Measurements from ENCODE around the gene OR5AR1.
"Not testable (repeated sequence)": the region's sequence is repeated elsewhere in the genome, so short reads cannot be mapped to it uniquely, and the experiment has no call there.

Gene OR5AR1
- total RNA-seq: 0 reads per million in 2 donors

DNA sequence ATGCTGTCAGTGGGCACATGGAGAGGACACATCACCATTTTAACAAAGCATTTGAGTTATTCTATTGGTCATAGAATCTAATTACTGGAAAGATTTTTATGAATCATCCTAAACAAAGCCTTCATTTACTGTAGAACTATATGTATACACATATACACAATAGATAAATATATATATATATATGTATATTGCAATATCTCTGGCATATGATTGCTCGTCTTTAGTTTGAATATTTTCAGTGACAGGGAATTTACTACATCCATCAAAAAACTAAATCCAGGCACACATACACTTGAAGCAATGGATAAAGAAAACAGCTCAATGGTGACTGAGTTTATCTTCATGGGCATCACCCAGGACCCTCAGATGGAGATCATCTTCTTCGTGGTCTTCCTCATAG, at the start of gene OR5AR1:
OR5AR1 (plus strand) TSS at position 301 of the 400 bp plus-strand sequence; CDS start at position 301, 0 bp downstream.
- no peak for DNase-seq

DNA sequence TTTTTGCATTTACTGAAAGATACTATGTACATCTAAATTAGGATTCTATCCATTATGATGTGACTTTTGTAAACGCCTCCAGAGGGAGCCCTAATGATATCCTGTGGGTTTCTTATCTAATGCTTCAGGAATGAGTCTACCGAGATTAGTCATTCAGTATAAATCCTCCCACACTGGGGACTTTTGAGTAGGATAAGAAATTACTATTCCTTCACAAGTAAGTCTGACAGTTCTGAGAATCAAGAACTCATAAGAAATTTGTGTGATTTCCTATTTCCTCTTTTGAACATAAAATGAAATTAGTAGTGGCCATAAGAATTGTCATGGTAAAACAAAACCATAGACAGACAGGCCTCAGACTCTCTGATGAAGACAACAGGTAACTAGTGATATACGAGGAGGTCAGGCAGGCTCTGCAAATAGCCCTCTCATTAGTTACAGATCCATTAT, 38.8 kb upstream of the OR5AR1 start:
- DNase-seq: no peak

DNA sequence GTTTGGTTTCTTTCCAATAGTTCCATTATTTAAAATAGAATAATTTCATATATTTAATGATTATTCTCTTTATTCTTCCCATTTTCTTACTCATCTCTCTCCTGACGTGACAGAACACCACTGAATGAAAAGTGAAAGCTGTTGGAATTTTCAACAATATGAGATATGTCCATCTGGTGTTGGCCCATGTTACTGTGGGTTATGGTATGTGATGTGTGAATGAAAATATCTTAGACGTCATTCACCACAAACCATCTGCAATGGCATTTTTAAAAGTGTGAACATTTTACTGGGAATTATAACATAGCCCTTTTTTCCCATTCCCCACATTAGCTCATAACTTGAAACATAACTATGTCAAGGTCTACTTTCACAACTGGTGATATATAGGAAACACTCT, 37.5 kb upstream of the OR5AR1 start:
- no peak for DNase-seq

DNA sequence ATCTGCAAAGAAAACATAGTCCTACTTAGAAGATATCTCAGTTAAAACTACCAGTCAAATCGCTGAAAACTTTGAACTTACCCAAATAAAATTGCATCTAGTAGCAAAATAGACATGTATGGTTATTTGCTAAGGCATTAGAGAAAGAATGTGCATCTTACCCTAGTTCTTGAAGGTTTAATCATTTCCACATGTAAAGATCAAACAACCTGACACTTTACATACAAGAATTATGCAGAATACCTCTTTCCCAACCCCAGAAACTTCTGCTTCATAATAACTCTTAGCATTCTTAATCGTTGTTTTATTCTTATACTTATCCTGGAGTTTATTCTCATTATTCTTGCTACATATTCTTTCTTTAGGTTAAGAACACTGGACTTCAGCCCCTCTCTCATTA, 31.2 kb upstream of the OR5AR1 start:
- DNase-seq: no peak

DNA sequence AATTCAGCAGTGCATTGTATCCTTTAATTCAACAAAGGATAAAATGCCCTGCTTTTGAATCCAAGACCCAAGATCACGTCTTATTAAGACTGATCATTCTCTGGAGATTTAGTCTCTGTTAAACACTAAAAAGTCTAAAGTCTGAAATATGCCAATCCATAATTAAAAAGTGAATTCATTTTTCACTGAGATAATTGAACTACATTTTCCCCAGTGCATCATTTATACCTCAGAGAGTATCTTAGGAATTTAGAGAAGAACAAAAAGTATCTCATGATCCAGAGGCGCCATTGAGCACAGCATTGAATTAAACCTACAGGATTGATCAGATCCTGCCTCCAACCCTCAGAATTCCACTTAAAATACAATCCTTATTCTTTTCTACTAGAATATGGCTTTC, 26.6 kb upstream of the OR5AR1 start:
- DNase-seq: no peak

DNA sequence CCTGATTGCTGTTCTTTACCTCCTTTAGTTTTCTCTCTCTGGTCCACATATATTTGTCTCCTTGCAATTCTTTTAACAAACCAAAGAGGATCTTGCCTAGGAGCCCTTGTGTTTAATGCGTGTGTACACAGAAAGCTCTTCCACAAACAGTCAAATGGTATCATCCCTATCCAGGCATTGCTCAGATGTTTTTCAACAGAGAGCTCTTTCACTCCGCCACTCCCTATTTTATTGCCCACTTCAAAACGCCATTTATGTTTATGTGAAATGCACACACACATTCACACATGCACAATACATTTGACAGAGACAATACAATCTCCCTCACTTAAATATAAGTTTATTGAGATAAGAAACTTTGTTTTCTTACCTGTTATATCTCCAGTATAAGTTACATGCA, 26.0 kb upstream of the OR5AR1 start:
- no peak for DNase-seq

DNA sequence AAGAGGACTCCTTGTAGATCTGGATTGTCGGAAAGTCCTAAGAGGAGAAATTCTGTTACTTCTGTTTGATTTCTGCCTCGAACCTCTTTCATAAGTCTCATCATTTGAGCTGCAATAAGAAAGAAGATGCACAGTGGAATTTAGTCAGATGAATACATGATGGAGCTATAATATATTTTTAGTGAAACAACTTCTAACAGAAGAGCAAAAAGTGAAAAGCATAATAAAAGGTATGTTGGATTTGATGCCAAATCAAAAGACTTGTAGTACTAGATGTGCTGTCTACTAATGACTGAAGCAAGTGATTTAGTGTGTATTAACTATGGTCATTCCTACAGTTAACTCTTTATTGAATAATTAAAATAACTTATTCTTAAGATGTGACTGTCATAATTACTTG, 21.1 kb upstream of the OR5AR1 start, which contains the start of gene OR5AP2:
OR5AP2 (minus strand) TSS at position 101 of the 400 bp plus-strand sequence; CDS start at position 101, 0 bp downstream.
- DNase-seq: no peak

DNA sequence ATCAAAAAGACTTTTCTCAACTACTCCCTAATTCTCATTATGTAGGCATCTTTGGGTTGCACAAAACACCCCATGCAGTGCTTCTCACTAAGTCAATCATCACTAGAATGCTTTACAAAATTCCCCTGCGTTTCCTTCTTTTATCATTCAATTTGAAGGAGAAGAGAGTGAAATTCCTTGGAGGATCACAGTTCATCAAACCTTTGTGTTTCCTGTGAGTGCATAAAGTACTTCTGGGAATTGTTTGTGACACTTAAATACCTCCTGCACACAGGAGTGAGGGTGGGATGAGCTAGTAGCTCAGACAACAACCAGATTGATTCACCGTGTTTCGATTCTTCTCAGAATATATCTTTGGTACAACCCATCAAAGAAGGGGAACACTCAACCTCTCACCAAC, 3.7 kb upstream of the OR5AR1 start:
- no peak for DNase-seq

DNA sequence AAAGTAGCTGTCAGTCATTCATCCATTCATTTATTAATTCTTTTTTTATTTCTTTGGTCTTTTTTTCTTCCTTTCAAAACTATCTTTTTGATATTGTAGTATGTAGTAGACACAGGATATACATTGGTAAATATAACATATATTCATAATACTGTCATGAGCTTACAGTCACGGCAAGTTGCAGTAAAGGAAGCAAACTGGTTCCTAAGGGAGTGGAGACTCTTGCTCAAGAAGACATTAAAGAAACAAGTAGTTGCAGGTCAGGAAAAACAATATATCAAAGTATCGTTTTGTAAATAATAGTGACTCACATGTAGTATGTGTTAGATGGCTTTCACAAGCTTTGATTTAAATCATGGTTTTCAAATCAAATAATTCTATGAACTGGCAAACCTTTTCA, 7.5 kb downstream of the OR5AR1 start:
- DNase-seq: no peak

DNA sequence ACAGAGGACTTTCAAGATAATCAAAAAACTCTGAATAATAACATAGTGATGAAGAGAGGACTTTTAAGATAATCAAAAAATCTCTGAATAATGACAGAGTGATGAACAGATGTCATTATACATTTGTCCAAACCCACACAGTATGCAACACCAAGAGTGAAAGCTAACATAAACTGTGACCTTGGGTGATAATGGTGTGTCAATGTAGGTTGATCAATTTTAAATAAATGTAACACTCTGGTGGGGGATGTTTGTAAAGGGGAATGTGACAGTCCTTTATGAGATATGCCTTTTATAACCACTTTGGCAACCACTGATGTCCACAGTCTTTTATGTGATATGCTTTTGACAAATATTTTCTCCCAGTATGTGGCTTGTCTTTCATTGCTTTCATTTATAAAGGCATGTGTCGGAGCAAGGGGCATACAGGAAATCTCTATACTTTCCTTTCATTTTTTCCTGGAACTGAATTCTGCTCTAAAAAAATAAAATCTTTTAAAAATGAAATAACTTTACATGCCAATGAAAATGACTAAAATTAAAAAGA, 25.1 kb downstream of the OR5AR1 start:
- no peak for DNase-seq

DNA sequence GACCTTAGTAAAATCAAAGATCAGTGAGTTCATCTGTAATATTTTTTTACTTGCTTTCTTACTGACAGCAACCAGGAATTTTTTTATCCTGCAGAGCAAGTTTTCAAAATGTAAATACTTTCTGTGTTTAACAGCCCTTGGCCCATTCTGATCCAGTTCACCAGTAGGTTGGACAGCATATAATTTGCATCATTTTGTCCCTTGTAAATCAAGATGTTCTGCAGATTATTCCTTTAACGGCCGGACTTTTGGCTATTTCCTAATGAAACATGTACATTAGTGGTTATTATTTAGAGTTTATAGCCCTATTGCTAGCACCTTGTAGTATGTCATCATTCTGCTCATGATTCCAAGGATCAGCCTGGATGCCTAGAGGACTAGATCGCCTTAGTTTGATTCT, 27.7 kb downstream of the OR5AR1 start:
- DNase-seq: not testable (repeated sequence)

DNA sequence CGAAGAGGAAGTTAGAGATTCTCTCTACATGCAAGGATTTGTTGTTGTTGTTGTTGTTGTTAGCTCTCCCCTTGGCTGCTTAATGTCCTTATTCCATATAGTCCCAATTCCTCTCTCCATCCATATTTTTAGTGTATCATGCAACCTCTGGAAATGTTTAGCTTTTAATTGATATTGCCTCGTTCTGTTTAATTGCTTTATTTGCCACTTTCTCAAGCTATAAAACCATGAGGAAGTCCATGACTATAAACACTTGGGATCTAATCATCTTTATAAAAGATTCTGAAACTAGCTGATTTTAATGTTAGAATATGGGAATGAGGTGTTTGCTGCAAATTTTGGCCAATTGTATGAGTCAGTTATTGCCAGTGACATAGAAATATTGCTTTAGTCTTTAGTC, 29.9 kb downstream of the OR5AR1 start:
- DNase-seq: no peak

DNA sequence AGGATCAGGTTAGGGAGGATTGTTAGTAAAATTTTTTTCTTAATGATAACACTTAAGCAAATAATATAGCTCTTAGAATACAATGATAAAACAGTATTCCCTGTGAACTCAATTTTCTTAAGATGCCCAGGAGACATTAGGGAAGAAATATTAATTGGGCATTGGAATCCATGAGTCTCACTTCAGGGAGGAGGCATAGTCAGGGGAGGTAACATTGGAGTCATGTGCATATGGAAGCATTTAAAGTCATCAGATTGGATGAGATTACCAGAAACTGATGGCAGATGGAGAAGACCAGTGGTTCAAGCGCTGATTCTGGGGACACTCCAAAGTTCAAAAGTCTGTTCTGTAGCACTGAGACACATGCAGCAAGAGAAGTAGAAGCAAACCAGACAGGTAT, 35.3 kb downstream of the OR5AR1 start, which contains the start of gene OR9G1:
OR9G1 (plus strand) TSS at position 301 of the 400 bp plus-strand sequence. CDS start 1,293 bp downstream, outside the sequence.
- no peak for DNase-seq

DNA sequence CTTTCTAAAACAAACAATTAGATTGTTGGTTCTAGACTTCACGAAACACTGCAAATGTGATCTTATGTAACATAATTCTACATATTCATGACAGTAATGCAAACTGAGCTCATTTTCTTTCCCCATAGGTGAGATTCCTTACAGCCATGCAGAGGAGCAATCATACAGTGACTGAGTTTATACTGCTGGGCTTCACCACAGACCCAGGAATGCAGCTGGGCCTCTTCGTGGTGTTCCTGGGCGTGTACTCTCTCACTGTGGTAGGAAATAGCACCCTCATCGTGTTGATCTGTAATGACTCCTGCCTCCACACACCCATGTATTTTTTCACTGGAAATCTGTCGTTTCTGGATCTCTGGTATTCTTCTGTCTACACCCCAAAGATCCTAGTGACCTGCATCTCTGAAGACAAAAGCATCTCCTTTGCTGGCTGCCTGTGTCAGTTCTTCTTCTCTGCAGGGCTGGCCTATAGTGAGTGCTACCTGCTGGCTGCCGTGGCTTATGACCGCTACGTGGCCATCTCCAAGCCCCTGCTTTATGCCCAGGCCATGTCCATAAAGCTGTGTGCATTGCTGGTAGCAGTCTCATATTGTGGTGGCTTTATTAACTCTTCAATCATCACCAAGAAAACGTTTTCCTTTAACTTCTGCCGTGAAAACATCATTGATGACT, 36.9 kb downstream of the OR5AR1 start:
- DNase-seq: no peak

DNA sequence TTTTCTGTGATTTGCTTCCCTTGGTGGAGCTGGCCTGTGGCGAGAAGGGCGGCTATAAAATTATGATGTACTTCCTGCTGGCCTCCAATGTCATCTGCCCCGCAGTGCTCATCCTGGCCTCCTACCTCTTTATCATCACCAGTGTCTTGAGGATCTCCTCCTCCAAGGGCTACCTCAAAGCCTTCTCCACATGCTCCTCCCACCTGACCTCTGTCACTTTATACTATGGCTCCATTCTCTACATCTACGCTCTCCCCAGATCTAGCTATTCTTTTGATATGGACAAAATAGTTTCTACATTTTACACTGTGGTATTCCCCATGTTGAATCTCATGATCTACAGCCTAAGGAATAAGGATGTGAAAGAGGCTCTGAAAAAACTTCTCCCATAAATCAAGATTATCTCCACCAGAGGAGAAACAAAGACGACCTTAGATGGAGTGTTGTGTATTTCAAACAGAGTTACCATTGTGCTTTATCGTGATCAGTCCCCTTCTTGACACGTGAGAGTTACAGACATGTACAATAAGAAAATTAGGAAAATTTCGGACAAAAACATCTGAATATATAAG, 37.5 kb downstream of the OR5AR1 start:
- no peak for DNase-seq

DNA sequence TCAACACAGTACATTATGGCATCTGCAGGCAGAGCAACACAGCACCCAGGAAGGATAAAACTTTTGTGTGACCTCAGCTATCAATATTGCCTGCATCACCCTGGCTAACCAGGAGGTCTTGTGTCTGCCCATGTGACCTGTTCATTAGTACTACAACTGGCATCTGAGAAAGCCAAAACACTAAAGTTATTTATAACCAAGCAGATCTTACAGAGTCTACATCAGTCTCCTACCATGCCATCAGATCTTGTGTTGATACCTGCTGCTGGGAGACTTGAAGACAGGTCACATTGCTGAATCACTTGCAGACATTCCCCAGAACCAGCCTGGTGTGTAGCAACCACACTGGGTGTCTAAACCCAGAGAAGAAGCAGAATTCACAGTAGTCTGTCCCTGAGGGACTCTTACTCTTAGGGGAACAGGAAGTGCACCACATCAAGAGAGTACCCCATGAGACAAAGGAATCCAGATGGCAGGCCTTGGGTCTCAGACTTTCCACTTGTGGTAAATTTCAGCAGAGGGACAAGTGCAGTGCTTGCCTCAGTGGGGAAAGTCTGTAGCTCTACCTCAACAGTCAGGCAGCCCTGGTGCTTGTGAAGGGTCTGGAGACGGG, 42.4 kb downstream of the OR5AR1 start:
- no peak for DNase-seq

DNA sequence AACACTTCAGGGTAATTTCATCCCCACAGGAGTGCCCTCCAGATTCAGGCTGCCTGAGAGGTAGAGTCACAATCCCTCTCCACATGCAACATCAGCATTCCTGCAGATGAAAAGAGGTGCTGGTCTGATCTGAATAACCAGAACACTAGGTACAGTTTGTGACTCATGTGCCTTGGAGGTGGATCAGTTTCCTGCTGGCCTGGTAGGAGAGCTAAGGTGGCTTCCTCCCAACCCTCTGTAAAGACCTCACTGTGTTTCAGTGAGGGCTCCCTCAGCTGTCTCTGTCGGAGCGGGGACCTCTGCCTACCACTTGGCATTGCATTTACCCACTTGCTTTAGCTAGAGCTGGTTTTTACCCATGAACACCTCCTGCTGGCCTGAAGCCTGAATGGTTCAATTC, 43.0 kb downstream of the OR5AR1 start:
- DNase-seq: no peak

DNA sequence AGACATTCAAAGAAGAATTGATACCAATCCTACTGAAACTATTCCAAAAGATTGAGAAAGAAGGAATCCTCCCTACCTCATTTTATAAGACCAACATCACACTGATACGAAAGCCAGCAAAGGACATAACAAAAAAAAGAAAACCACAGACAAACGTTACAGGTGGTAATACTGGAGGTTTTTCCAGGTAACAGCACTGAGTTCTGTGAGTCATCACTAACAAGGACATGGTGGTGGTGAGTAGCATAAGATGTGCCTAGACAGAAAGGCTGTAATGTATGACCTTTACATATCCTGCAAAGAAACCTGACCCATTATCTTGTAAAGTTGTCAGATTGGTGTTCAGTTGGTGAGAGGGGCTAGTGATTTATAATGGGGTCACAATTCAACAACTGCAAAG, 50.7 kb downstream of the OR5AR1 start:
- DNase-seq: no peak

Data from activated gamma-delta T cell (primary cell).